HAP-1 (cell line): Measurements from ENCODE around the gene BATF.

Experiments used
- DNase-seq, 2 experiments: peaks; one replicate each; pipeline ENCODE4 v3.0.0-alpha.2; 2016 to 2020; ENCODE audit warnings: low spot score in 2 of 2
- H3K27me3 ChIP-seq: fragments of 250-450 bp; sonication (Bioruptor Pico); 2 replicates; pipeline ENCODE4 v1.5.1; 2020; ENCODE audit warnings: low read depth, mild to moderate bottlenecking, moderate library complexity
- H3K36me3 ChIP-seq: fragments of 250-450 bp; sonication (Bioruptor Pico); replicated peaks from 2 replicates; pipeline ENCODE4 v1.5.1; 2020; ENCODE audit warnings: mild to moderate bottlenecking
- H3K4me1 ChIP-seq: fragments of 250-450 bp; sonication (Bioruptor Pico); 2 replicates; pipeline ENCODE4 v1.5.1; 2020; ENCODE audit warnings: mild to moderate bottlenecking
- H3K4me3 ChIP-seq: fragments of 250-450 bp; sonication (Bioruptor Pico); 2 replicates; pipeline ENCODE4 v1.5.1; 2020; ENCODE audit warnings: mild to moderate bottlenecking, moderate library complexity
- H3K9me3 ChIP-seq: fragments of 250-450 bp; sonication (Bioruptor Pico); 2 replicates; pipeline ENCODE4 v1.5.1; 2020; ENCODE audit warnings: mild to moderate bottlenecking, moderate library complexity
- in situ Hi-C: fragments of 300-500 bp; cut with MboI; formaldehyde crosslinking; loops from 3 replicates; pipeline ENCODE4 v1.14.3; 2020; ENCODE audit warnings: low sequenced_read_pairs, inconsistent platforms, mixed read lengths

The BATF gene

GRCh38 chr14:75514673-75515628, 7.3 kb upstream of the BATF start:
- no peaks in the 10 kb centered on the region; the same call in 1 of the 2 replicates for H3K9me3 ChIP-seq
- in situ Hi-C loops, result no loop called here
- H3K4me3 ChIP-seq, result no peak overlapping the region
- H3K4me1 ChIP-seq, result no peaks in the 10 kb centered on the region
- H3K27me3 ChIP-seq, result peaks cover 11% of the 10 kb centered on the region; the same call in 1 of the 2 replicates
- DNase-seq, result no peak
- H3K36me3 ChIP-seq, result no peaks in the 10 kb centered on the region

GRCh38 chr14:75515629-75515996, 6.7 kb upstream of the BATF start:
- no peak for DNase-seq
- Histone ChIP-seq H3K36me3 (no peaks in the 10 kb centered on the region), H3K27me3 (peaks cover 11% of the 10 kb centered on the region; the same call in 1 of the 2 replicates), H3K4me1 (no peaks in the 10 kb centered on the region), H3K9me3 (no peaks in the 10 kb centered on the region; the same call in 1 of the 2 replicates), H3K4me3 (no peak overlapping the region)
- in situ Hi-C loops, result no loop called here

DNA sequence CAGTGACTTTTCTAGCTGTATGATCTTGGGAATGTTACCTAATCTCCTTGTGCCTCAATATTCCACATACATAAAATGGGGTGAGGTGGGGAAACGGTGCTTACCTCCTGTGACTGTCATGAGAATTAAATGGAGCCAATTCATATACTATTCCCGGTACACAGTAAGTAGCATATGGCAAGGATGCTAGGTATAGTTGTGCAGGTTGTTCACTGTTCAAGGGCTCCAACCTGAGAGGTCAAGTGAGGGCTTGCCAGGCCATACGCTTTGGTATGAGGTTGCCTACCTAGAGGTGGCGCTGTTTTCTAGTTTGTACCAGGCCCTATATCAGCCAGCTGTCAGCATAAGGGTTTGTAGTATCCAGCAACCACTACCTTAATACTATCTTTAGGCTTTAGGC, 3.6 kb upstream of the BATF start:
- Histone ChIP-seq H3K27me3 (peaks cover 22% of the 10 kb centered on the region), H3K36me3 (no peaks in the 10 kb centered on the region), H3K4me3 (no peak overlapping the region), H3K4me1 (no peaks in the 10 kb centered on the region), H3K9me3 (no peaks in the 10 kb centered on the region)
- peak in 1 of 2 experiments; percentile 35 for DNase-seq
- in situ Hi-C loops, result no loop called here

DNA sequence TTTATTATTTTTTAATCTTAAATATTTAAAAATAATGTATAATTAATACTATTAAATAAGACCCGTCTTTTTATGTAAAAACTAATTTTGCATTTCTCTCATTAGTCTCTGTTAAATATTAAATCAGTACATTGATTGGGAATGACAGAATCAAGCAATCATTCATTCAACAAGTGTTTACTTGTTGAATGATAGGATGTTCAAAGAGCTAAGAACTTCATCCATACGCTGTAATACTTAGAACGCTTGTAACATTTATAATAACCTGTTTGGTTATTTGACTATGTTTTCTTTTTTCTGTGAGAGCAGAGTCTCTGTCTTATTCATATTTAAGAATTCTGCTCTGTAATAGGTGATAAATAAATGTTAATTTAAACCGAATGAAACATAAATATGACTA, 2.9 kb upstream of the BATF start:
- peaks cover 23% of the 10 kb centered on the region for H3K27me3 ChIP-seq
- H3K4me3 ChIP-seq, result no peak overlapping the region
- no peaks in the 10 kb centered on the region for H3K36me3 ChIP-seq
- in situ Hi-C loops, result no loop called here
- H3K4me1 ChIP-seq, result no peaks in the 10 kb centered on the region
- H3K9me3 ChIP-seq, result no peaks in the 10 kb centered on the region
- DNase-seq, result no peak

DNA sequence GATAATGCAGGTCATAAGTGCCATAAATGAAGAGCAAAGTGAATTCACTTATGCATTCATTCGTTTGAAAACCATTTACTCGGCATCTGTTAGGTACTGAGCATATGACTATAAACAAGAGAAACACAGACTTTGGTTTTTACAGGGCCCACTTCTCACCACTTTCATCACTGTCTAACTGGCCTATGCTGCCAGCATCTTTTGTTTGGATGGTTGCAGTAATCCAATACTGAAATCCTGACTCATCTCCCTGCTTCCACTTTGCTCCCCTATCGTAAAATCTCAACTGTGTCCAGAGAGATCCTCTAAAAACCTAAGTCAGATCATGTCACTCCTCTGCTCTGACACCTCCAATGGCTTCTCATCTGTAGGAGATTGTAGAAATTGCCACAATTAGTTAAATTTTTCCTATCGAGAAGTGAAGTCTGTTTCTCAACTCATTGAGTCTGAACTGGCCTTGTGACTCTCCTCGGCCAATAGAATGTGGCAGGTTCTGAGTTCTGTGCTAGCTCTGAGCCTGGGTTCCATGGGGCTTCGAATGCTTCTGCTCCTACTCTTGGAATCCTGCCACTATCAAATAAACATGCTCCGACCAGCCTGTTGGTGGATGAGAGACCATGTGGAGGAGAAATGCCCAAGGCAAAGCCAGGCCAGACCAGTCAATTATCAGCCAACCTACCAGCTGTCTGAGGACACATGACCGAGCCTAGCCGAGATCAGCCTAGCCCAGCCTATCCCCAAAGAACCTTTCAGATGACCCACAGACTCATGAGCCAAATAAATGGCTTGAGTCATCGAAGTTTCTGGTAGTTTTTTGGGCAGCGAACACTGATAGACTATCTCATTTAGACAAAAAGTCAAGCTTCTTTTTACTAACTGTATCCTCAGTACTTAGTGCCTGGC, 2.2 kb upstream of the BATF start:
- DNase-seq, result no peak
- no peaks in the 10 kb centered on the region for H3K36me3 ChIP-seq
- peaks cover 21% of the 10 kb centered on the region for H3K27me3 ChIP-seq
- in situ Hi-C loops, result no loop called here
- no peaks in the 10 kb centered on the region for H3K4me1 ChIP-seq
- no peak overlapping the region for H3K4me3 ChIP-seq
- no peaks in the 10 kb centered on the region for H3K9me3 ChIP-seq

DNA sequence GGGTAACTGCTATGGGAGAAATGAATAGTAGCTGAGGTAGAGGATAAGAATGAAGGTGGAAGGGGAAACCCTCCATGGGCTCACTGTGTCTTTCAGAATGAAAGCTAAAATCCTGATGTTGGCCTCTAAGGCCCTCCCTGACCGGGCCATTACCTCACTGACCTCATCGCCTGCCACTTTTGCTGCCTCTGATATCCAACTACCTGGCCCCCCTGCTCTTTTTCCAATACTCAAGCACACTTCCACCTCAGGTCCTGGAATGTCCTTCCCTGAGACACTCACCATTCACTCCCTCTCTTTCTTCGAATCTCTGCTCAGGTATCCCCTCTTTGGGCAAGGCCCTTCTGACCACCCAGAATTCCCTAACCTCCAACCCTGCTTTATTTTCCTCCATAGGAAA, 1.4 kb upstream of the BATF start:
- Histone ChIP-seq H3K4me3 (no peak overlapping the region), H3K4me1 (no peaks in the 10 kb centered on the region)
- in situ Hi-C loops, result no loop called here

DNA sequence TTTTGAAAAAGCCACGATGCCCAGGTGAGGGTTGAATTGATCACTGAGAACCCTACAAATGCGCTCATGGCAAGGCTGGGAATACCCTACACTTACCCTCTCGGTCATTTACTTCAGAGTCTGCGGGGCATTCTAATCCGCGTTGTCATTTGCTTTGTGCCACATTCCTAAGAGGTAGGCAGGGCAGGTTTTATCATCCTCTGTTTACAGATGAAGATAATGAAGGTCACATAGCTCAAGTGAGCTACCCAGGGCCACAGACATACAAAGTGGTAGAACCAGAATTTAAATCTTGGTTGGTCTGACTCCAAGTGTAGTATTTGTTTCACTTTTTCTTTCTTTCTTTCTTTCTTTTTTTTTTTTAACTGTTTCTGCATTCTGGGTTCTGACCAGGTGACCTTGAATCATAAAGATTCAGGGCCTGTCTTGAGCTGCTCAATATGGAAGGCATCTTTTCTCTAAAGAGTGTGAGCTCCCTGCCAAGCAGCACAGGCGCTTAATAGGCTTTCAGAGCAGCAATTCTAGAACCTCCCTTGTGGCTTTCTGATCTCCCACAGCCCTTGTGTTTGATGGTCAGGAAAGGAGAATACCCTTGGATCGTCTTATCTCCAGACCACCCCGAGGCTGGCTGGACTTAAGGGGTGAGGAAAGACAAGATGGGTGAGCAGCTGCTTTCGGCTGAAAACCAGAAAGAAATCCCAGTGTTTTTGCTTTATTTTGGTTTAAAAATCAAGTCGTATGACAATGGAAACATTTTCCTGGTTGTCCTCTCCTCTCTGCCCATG, 662 bp upstream of the BATF start:
- H3K36me3 ChIP-seq, result no peaks in the 10 kb centered on the region
- no peak overlapping the region for H3K4me3 ChIP-seq
- in situ Hi-C loops, result no loop called here
- no peaks in the 10 kb centered on the region for H3K9me3 ChIP-seq
- peaks cover 16% of the 10 kb centered on the region for H3K27me3 ChIP-seq
- H3K4me1 ChIP-seq, result no peaks in the 10 kb centered on the region
- DNase-seq, result no peak

More for the DNA sequence above, 1.4 kb upstream of the BATF start:
- Histone ChIP-seq H3K9me3 (no peaks in the 10 kb centered on the region), H3K36me3 (no peaks in the 10 kb centered on the region), H3K27me3 (peaks cover 19% of the 10 kb centered on the region)
- DNase-seq, result no peak

DNA sequence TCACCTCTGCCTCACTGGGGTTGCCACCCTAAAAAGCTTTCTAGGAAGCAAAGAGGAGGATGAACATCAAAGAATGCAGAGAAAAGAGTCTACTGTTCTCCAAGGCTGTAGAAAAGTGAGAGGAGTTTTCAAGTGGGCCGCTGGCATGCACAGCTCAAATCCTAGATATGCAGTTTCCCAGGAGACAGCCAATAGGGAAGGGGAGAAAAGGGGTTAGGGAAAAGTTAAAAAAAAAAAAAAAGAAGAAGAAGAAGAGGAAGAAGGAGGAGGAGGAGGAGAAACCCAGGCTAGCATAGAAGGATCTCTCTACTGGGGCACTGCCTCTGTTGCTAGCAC, 682 bp downstream of the BATF start:
- H3K27me3 ChIP-seq, result peaks cover 12% of the 10 kb centered on the region
- no peak for DNase-seq
- in situ Hi-C loops, result no loop called here
- H3K36me3 ChIP-seq, result no peaks in the 10 kb centered on the region
- no peaks in the 10 kb centered on the region for H3K4me1 ChIP-seq
- no peaks in the 10 kb centered on the region for H3K9me3 ChIP-seq
- H3K4me3 ChIP-seq, result no peak overlapping the region

- peaks cover 12% of the 10 kb centered on the region for H3K27me3 ChIP-seq
- no peaks in the 10 kb centered on the region for H3K4me1 ChIP-seq
- no peaks in the 10 kb centered on the region for H3K9me3 ChIP-seq
- H3K4me3 ChIP-seq, result no peak overlapping the region
- no peak for DNase-seq
- no peaks in the 10 kb centered on the region for H3K36me3 ChIP-seq
- in situ Hi-C loops, result no loop called here
Observed at GRCh38 chr14:75523771-75524171, 1.5 kb downstream of the BATF start.

GRCh38 chr14:75525969-75526368, 3.7 kb downstream of the BATF start:
- DNase-seq, result no peak
- Histone ChIP-seq H3K9me3 (no peaks in the 10 kb centered on the region), H3K4me3 (no peak overlapping the region), H3K27me3 (peaks cover 12% of the 10 kb centered on the region), H3K4me1 (no peaks in the 10 kb centered on the region), H3K36me3 (no peaks in the 10 kb centered on the region)
- in situ Hi-C loops, result no loop called here

GRCh38 chr14:75527449-75528163, 5.3 kb downstream of the BATF start:
- Histone ChIP-seq H3K27me3 (peaks cover 8% of the 10 kb centered on the region), H3K9me3 (no peaks in the 10 kb centered on the region), H3K4me3 (no peak overlapping the region), H3K4me1 (no peaks in the 10 kb centered on the region), H3K36me3 (no peaks in the 10 kb centered on the region)
- DNase-seq, result no peak
- in situ Hi-C loops, result no loop called here

DNA sequence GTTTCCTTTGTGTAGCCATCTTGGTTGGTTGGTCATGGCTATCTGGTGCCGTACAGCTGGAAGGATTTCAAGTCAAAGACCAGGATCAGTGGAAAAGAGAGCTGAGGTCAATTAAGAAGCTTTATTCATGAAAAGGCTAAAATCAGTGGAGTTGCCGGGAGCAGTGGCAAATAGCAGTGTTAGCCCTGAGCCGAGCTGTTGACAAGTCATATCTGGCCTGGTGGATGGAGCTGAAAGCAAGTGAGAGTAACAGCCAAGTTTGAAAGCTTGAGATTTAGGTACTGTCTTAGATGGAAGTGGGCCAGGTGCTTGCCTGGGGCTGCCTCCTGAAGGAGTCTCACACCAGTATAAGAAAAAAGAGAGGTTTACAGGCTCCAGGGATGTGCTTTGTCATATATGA, 9.0 kb downstream of the BATF start:
- Histone ChIP-seq H3K9me3 (no peaks in the 10 kb centered on the region), H3K27me3 (no peaks in the 10 kb centered on the region), H3K36me3 (no peaks in the 10 kb centered on the region), H3K4me3 (no peak overlapping the region), H3K4me1 (no peaks in the 10 kb centered on the region)
- in situ Hi-C loops, result no loop called here
- no peak for DNase-seq
